SU-DHL-6 (cell line): Measurements from ENCODE around the gene TENT5C.

ENCODE experiments used
- EZH2phosphoT487 ChIP-seq: fragments of 200-600 bp; sonication (generic), shearing (Covaris generic); conservative IDR thresholded peaks from 2 replicates; pipeline ENCODE4 v1.6.1; 2018; ENCODE audit warnings: mild to moderate bottlenecking, antibody characterized with exemption, low read length, moderate library complexity, mixed read lengths
- TF ChIP-seq, protein P1 (sequence below): fragments of 200-600 bp; sonication (generic); IDR thresholded peaks from one replicate; pipeline ENCODE4 v1.5.1; 2017; ENCODE audit warnings: antibody characterized with exemption, mild to moderate bottlenecking, low read length, moderate library complexity; ENCODE audit not compliant: insufficient read depth, poor library complexity, severe bottlenecking

DNA sequence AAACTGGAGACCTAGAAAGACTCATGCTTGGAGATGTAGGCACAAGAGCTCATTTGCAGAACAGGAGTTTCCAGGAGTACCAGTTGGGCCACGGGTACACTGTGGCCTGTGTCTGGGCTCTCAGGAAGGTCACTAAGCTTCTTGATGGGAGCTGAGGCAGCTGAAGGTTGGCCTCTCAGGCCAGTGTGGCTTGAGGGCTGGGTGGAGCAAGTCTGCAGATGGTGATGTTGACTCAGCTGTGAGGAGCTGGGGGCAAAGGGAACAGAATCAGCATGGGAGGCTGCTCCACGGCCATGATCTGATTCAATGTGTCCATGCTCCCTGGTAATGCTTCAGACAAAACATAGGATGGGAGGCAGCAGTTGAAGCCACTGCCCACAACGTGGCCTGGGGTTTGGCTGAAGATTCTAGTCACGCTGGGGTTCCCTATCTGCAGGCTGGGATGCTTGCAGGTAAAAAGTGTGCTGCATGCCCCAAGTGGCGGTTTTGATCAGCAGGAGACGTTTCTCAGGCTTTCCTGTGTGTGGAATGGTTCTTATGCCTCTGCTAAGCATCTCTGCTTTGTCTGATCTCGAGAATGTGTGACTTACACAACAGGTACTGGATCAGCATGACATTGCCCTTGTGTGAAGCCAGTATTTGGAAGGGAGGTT lies 15.4 kb upstream of the TENT5C start:
- TF ChIP-seq, protein P1, sequence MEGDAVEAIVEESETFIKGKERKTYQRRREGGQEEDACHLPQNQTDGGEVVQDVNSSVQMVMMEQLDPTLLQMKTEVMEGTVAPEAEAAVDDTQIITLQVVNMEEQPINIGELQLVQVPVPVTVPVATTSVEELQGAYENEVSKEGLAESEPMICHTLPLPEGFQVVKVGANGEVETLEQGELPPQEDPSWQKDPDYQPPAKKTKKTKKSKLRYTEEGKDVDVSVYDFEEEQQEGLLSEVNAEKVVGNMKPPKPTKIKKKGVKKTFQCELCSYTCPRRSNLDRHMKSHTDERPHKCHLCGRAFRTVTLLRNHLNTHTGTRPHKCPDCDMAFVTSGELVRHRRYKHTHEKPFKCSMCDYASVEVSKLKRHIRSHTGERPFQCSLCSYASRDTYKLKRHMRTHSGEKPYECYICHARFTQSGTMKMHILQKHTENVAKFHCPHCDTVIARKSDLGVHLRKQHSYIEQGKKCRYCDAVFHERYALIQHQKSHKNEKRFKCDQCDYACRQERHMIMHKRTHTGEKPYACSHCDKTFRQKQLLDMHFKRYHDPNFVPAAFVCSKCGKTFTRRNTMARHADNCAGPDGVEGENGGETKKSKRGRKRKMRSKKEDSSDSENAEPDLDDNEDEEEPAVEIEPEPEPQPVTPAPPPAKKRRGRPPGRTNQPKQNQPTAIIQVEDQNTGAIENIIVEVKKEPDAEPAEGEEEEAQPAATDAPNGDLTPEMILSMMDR, result no peak
- TF ChIP-seq EZH2phosphoT487, result no peak
